Fibroblast of lung (primary cell): ENCODE data around the gene CAST. TPM values are rescaled to one million over a fixed set of nuclear protein-coding genes. Genes with fewer than 3 reads are reported as not detected.
A peak's percentile ranks its signal among the peaks of the same experiment; 100 is the strongest.

Source experiments
- DNase-seq, 2 donors: peaks; one replicate each; pipeline versions ENCODE4 v3.0.0 to v3.0.0-alpha.2; 2010; ENCODE audit warnings: low read depth in 2 of 2
- H2AFZ ChIP-seq: 2 replicates; pipeline ENCODE4 v1.5.1; 2012; ENCODE audit warnings: low read length, control low read depth, inconsistent platforms
- H3K27ac ChIP-seq: 2 replicates; pipeline ENCODE4 v1.5.1; 2011; ENCODE audit warnings: low read length, control low read depth; ENCODE audit not compliant: insufficient read depth
- H3K27me3 ChIP-seq: 2 replicates; pipeline ENCODE4 v1.5.1; 2011; ENCODE audit warnings: mild to moderate bottlenecking, low read length; ENCODE audit not compliant: control insufficient read depth, insufficient read depth
- H3K36me3 ChIP-seq: 2 replicates; pipeline ENCODE4 v1.5.1; 2011; ENCODE audit warnings: low read length; ENCODE audit not compliant: control insufficient read depth, insufficient read depth
- H3K4me1 ChIP-seq: 2 replicates; pipeline ENCODE4 v1.5.1; 2011; ENCODE audit warnings: low read length; ENCODE audit not compliant: control insufficient read depth, insufficient read depth; ENCODE audit errors: extremely low read depth
- H3K4me2 ChIP-seq: 2 replicates; pipeline ENCODE4 v1.5.1; 2011; ENCODE audit warnings: low read length, control low read depth; ENCODE audit not compliant: insufficient read depth; ENCODE audit errors: extremely low read depth
- H3K4me3 ChIP-seq, 4 experiments: fragments of 200-600 bp in 1 of 4; sonication (generic) in 1 of 4; replicated peaks in 1 of 4; 2 replicates each; pipeline ENCODE4 v1.5.1; 2011 to 2016; ENCODE audit warnings: low read length in 4 of 4, low read depth in 3 of 4, mild to moderate bottlenecking in 3 of 4, control low read depth in 2 of 4, inconsistent platforms in 1 of 4, mixed read lengths in 1 of 4; ENCODE audit not compliant: insufficient read depth in 1 of 4; ENCODE audit errors: control extremely low read depth in 1 of 4
- H3K79me2 ChIP-seq: 2 replicates; pipeline ENCODE4 v1.5.1; 2012; ENCODE audit warnings: mild to moderate bottlenecking, low read length, inconsistent platforms; ENCODE audit not compliant: control insufficient read depth, insufficient read depth
- H3K9ac ChIP-seq: 2 replicates; pipeline ENCODE4 v1.5.1; 2011; ENCODE audit warnings: mild to moderate bottlenecking, low read length, control low read depth; ENCODE audit not compliant: insufficient read depth
- H3K9me3 ChIP-seq: 2 replicates; pipeline ENCODE4 v1.5.1; 2012; ENCODE audit warnings: low read depth, low read length; ENCODE audit not compliant: control insufficient read depth, insufficient read depth
- H4K20me1 ChIP-seq: 2 replicates; pipeline ENCODE4 v1.5.1; 2011; ENCODE audit warnings: low read length; ENCODE audit not compliant: control insufficient read depth, insufficient read depth; ENCODE audit errors: extremely low read depth
- CTCF ChIP-seq, 2 donors: IDR thresholded peaks in 1 of 2; conservative IDR thresholded peaks in 1 of 2; 1 replicate in 1 of 2; 2 replicates in 1 of 2; pipeline ENCODE4 v1.5.1; 2011 to 2012; ENCODE audit warnings: low read length in 2 of 2, control low read depth in 1 of 2, inconsistent platforms in 1 of 2, low read depth in 1 of 2, mild to moderate bottlenecking in 1 of 2
- EZH2 ChIP-seq: IDR thresholded peaks from 2 replicates; pipeline ENCODE4 v1.5.1; 2012; ENCODE audit warnings: low read length, control low read depth, mild to moderate bottlenecking; ENCODE audit errors: missing control alignments
- polyA plus RNA-seq, 2 donors: library from polyadenylated mRNA; depleted of rRNA in 1 of 2; stranded (reverse) in 1 of 2; unstranded in 1 of 2; fragments of >200 nt; gene quantifications; 2 replicates each; pipeline ENCODE4 v1.2.1, GENCODE V29; 2011 to 2012; ENCODE audit warnings: missing spikeins in 1 of 2
- total RNA-seq: library from RNA; depleted of rRNA; stranded (reverse); fragments of >200 nt; gene quantifications from 2 replicates; pipeline ENCODE4 v1.2.1, GENCODE V29; 2014

The CAST gene
- total and polyA plus RNA-seq, 2 donors (not counting 1 experiment from before 2014, with no cell fraction given): 203 to 378 TPM

- no peaks in the 10 kb centered on the region for H3K4me1 ChIP-seq
- no peaks in the 10 kb centered on the region for H3K9me3 ChIP-seq
- peak overlapping the region; percentile 46 for H3K4me2 ChIP-seq
- H4K20me1 ChIP-seq: no peaks in the 10 kb centered on the region
- H3K36me3 ChIP-seq: no peaks in the 10 kb centered on the region
- H3K27ac ChIP-seq: peak overlapping the region; percentile 44
- DNase-seq: peak; percentile 77 to 94
- peaks cover 94% of the 10 kb centered on the region for H3K79me2 ChIP-seq
- TF ChIP-seq EZH2 (no peak), CTCF (conservative IDR thresholded peaks at IDR 0.05 in 1 of 2, IDR thresholded peaks at IDR 0.05 in 1 of 2; ENCODE audit: low read depth in 1 of 2, low read length in 2 of 2) (no peak)
- no peak overlapping the region for H3K4me3 ChIP-seq
- no peak overlapping the region for H2AFZ ChIP-seq
- no peak overlapping the region for H3K9ac ChIP-seq
- no peaks in the 10 kb centered on the region for H3K27me3 ChIP-seq
Observed at GRCh38 chr5:96714951-96715451, 52.8 kb downstream of the CAST start.

GRCh38 chr5:96716007-96716406 lies 53.8 kb downstream of the CAST start:
- Histone ChIP-seq H2AFZ (no peak overlapping the region), H3K4me3 (no peak overlapping the region), H3K27me3 (no peaks in the 10 kb centered on the region), H3K9ac (no peak overlapping the region), H3K27ac (no peak overlapping the region), H4K20me1 (no peaks in the 10 kb centered on the region), H3K79me2 (peaks cover 89% of the 10 kb centered on the region), H3K9me3 (no peaks in the 10 kb centered on the region), H3K36me3 (no peaks in the 10 kb centered on the region), H3K4me2 (no peak overlapping the region), H3K4me1 (peaks cover 3% of the 10 kb centered on the region)
- TF ChIP-seq CTCF (conservative IDR thresholded peaks at IDR 0.05 in 1 of 2, IDR thresholded peaks at IDR 0.05 in 1 of 2; ENCODE audit: low read depth in 1 of 2, low read length in 2 of 2): no peak
- no peak for TF ChIP-seq EZH2
- no peak for DNase-seq

- Histone ChIP-seq H3K4me1 (peaks cover 8% of the 10 kb centered on the region), H3K9me3 (no peaks in the 10 kb centered on the region), H3K79me2 (peaks cover 86% of the 10 kb centered on the region), H3K36me3 (no peaks in the 10 kb centered on the region), H2AFZ (no peak overlapping the region), H3K4me2 (no peak overlapping the region), H3K27ac (no peak overlapping the region), H3K27me3 (no peaks in the 10 kb centered on the region), H3K9ac (no peak overlapping the region), H4K20me1 (no peaks in the 10 kb centered on the region), H3K4me3 (no peak overlapping the region)
- TF ChIP-seq EZH2: no peak
- no peak for TF ChIP-seq CTCF (conservative IDR thresholded peaks at IDR 0.05 in 1 of 2, IDR thresholded peaks at IDR 0.05 in 1 of 2; ENCODE audit: low read depth in 1 of 2, low read length in 2 of 2)
- no peak for DNase-seq
Observed at GRCh38 chr5:96716716-96717115, 54.5 kb downstream of the CAST start.
